ENCODE results near the gene SERP1. TPM values are rescaled to one million over a fixed set of nuclear protein-coding genes. Genes with fewer than 3 reads are reported as not detected.

SERP1 gene
- total RNA-seq, 2 experiments from 2014 or later, result 95.9 to 105 TPM

- Mint-ChIP-seq H3K27ac (no peak overlapping the region), H3K4me1 (ENCODE audit: low read depth) (peaks cover 8% of the 10 kb centered on the region), H3K4me3 (no peak overlapping the region), H3K36me3 (ENCODE audit: low read depth) (no peaks in the 10 kb centered on the region), H3K27me3 (ENCODE audit: low read depth) (no peaks in the 10 kb centered on the region), H3K9me3 (no peaks in the 10 kb centered on the region)
- intact Hi-C loops (cut with micrococcal nuclease), result loop anchor here (2.0 kb wide), 1 partner anchor 13 kb away; no protein-coding TSS in a partner anchor
- no peak for DNase-seq
- CTCF ChIA-PET, result interaction anchor here (0.6 kb wide), 1 partner anchor 938 kb away, joined by 5 read pairs; no protein-coding TSS in a partner anchor
Measured at GRCh38 chr3:150531775-150532174, 14.5 kb downstream of the SERP1 start.

GRCh38 chr3:150528354-150528797, 17.9 kb downstream of the SERP1 start:
- H3K36me3 Mint-ChIP-seq (ENCODE audit: low read depth), result no peaks in the 10 kb centered on the region
- H3K27ac Mint-ChIP-seq, result no peak overlapping the region
- H3K4me1 Mint-ChIP-seq (ENCODE audit: low read depth), result peaks cover 8% of the 10 kb centered on the region
- intact Hi-C loops (cut with micrococcal nuclease), result loop anchor here (1.0 to 2.0 kb wide), 5 partner anchors 193 to 618 kb away; no protein-coding TSS in a partner anchor
- H3K9me3 Mint-ChIP-seq, result no peaks in the 10 kb centered on the region
- H3K27me3 Mint-ChIP-seq (ENCODE audit: low read depth), result no peaks in the 10 kb centered on the region
- CTCF ChIA-PET, result interaction anchor here (0.7 to 2.1 kb wide), 8 partner anchors 13 to 1015 kb away, joined by 3 to 6 read pairs (median 3); no protein-coding TSS in a partner anchor
- no peak overlapping the region for H3K4me3 Mint-ChIP-seq
- no peak for DNase-seq

GRCh38 chr3:150527464-150528255, 18.6 kb downstream of the SERP1 start:
- DNase-seq, result no peak
- no peaks in the 10 kb centered on the region for H3K9me3 Mint-ChIP-seq
- intact Hi-C loops (cut with micrococcal nuclease), result loop anchor here (1.0 to 2.0 kb wide), 5 partner anchors 194 to 619 kb away; no protein-coding TSS in a partner anchor
- no peaks in the 10 kb centered on the region for H3K27me3 Mint-ChIP-seq (ENCODE audit: low read depth)
- H3K4me3 Mint-ChIP-seq, result no peak overlapping the region
- no peaks in the 10 kb centered on the region for H3K36me3 Mint-ChIP-seq (ENCODE audit: low read depth)
- CTCF ChIA-PET, result interaction anchor here (0.7 to 2.1 kb wide), 7 partner anchors 13 to 1015 kb away, joined by 3 to 6 read pairs (median 3); no protein-coding TSS in a partner anchor
- no peak overlapping the region for H3K27ac Mint-ChIP-seq
- H3K4me1 Mint-ChIP-seq (ENCODE audit: low read depth), result peaks cover 8% of the 10 kb centered on the region

- Mint-ChIP-seq H3K4me3 (no peak overlapping the region), H3K36me3 (ENCODE audit: low read depth) (no peaks in the 10 kb centered on the region), H3K27me3 (ENCODE audit: low read depth) (no peaks in the 10 kb centered on the region), H3K4me1 (ENCODE audit: low read depth) (no peaks in the 10 kb centered on the region), H3K9me3 (no peaks in the 10 kb centered on the region), H3K27ac (no peak overlapping the region)
- CTCF ChIA-PET, result no interaction called here
- DNase-seq, result no peak
- intact Hi-C loops (cut with micrococcal nuclease), result no loop called here
Measured at GRCh38 chr3:150523538-150523937, 22.8 kb downstream of the SERP1 start.

GRCh38 chr3:150521463-150521862, 24.8 kb downstream of the SERP1 start:
- CTCF ChIA-PET, result interaction anchor here (0.6 kb wide), 1 partner anchor 26 kb away, joined by 3 read pairs; no protein-coding TSS in a partner anchor
- no peak for DNase-seq
- Mint-ChIP-seq H3K27me3 (ENCODE audit: low read depth) (no peaks in the 10 kb centered on the region), H3K9me3 (peaks cover 5% of the 10 kb centered on the region), H3K27ac (no peak overlapping the region), H3K4me3 (no peak overlapping the region), H3K4me1 (ENCODE audit: low read depth) (no peaks in the 10 kb centered on the region), H3K36me3 (ENCODE audit: low read depth) (no peaks in the 10 kb centered on the region)
- intact Hi-C loops (cut with micrococcal nuclease), result no loop called here

GRCh38 chr3:150520408-150520807, 25.9 kb downstream of the SERP1 start:
- Mint-ChIP-seq H3K27ac (no peak overlapping the region), H3K4me3 (no peak overlapping the region), H3K27me3 (ENCODE audit: low read depth) (no peaks in the 10 kb centered on the region), H3K9me3 (peaks cover 5% of the 10 kb centered on the region), H3K4me1 (ENCODE audit: low read depth) (no peaks in the 10 kb centered on the region), H3K36me3 (ENCODE audit: low read depth) (no peaks in the 10 kb centered on the region)
- intact Hi-C loops (cut with micrococcal nuclease), result no loop called here
- CTCF ChIA-PET, result interaction anchor here (0.7 kb wide), 1 partner anchor 618 kb away, joined by 3 read pairs; no protein-coding TSS in a partner anchor
- DNase-seq, result no peak

- Mint-ChIP-seq H3K36me3 (ENCODE audit: low read depth) (no peaks in the 10 kb centered on the region), H3K27me3 (ENCODE audit: low read depth) (no peaks in the 10 kb centered on the region), H3K9me3 (peaks cover 5% of the 10 kb centered on the region), H3K4me3 (no peak overlapping the region), H3K27ac (no peak overlapping the region), H3K4me1 (ENCODE audit: low read depth) (no peaks in the 10 kb centered on the region)
- CTCF ChIA-PET, result no interaction called here
- no peak for DNase-seq
- intact Hi-C loops (cut with micrococcal nuclease), result no loop called here
Measured at GRCh38 chr3:150519026-150519425, 27.3 kb downstream of the SERP1 start.

- Mint-ChIP-seq H3K4me1 (ENCODE audit: low read depth) (no peaks in the 10 kb centered on the region), H3K36me3 (ENCODE audit: low read depth) (no peaks in the 10 kb centered on the region), H3K9me3 (peaks cover 5% of the 10 kb centered on the region)
Measured at GRCh38 chr3:150515210-150515609, 31.1 kb downstream of the SERP1 start.

GRCh38 chr3:150511122-150511821, 35.0 kb downstream of the SERP1 start:
- Mint-ChIP-seq H3K27ac (no peak overlapping the region), H3K4me3 (no peak overlapping the region), H3K27me3 (ENCODE audit: low read depth) (no peaks in the 10 kb centered on the region), H3K36me3 (ENCODE audit: low read depth) (peaks cover 4% of the 10 kb centered on the region), H3K9me3 (peaks cover 2% of the 10 kb centered on the region), H3K4me1 (ENCODE audit: low read depth) (peaks cover 6% of the 10 kb centered on the region)
- intact Hi-C loops (cut with micrococcal nuclease), result no loop called here
- no peak for DNase-seq
- CTCF ChIA-PET, result interaction anchor here (0.6 kb wide), 1 partner anchor 69 kb away, joined by 4 read pairs; no protein-coding TSS in a partner anchor

More at GRCh38 chr3:150515210-150515609, 31.1 kb downstream of the SERP1 start:
- Mint-ChIP-seq H3K27me3 (ENCODE audit: low read depth) (no peaks in the 10 kb centered on the region), H3K27ac (no peak overlapping the region), H3K4me3 (no peak overlapping the region)
- CTCF ChIA-PET, result interaction anchor here (0.9 to 1.1 kb wide), 2 partner anchors 13 to 19 kb away, joined by 3 read pairs; no protein-coding TSS in a partner anchor
- DNase-seq, result no peak
- intact Hi-C loops (cut with micrococcal nuclease), result no loop called here

GRCh38 chr3:150509780-150510179, 36.5 kb downstream of the SERP1 start:
- H3K27me3 Mint-ChIP-seq (ENCODE audit: low read depth), result no peaks in the 10 kb centered on the region
- peaks cover 6% of the 10 kb centered on the region for H3K4me1 Mint-ChIP-seq (ENCODE audit: low read depth)
- H3K27ac Mint-ChIP-seq, result no peak overlapping the region
- peaks cover 4% of the 10 kb centered on the region for H3K36me3 Mint-ChIP-seq (ENCODE audit: low read depth)
- H3K9me3 Mint-ChIP-seq, result peaks cover 2% of the 10 kb centered on the region
- no peak overlapping the region for H3K4me3 Mint-ChIP-seq
- CTCF ChIA-PET, result no interaction called here
- no peak for DNase-seq
- intact Hi-C loops (cut with micrococcal nuclease), result no loop called here

GRCh38 chr3:150508401-150508800, 37.9 kb downstream of the SERP1 start:
- peaks cover 4% of the 10 kb centered on the region for H3K36me3 Mint-ChIP-seq (ENCODE audit: low read depth)
- DNase-seq, result no peak
- intact Hi-C loops (cut with micrococcal nuclease), result no loop called here

GRCh38 chr3:150504483-150504882, 41.8 kb downstream of the SERP1 start:
- Mint-ChIP-seq H3K36me3 (ENCODE audit: low read depth) (peaks cover 4% of the 10 kb centered on the region), H3K9me3 (peaks cover 6% of the 10 kb centered on the region), H3K27ac (no peak overlapping the region), H3K4me1 (ENCODE audit: low read depth) (peaks cover 12% of the 10 kb centered on the region), H3K27me3 (ENCODE audit: low read depth) (peaks cover 2% of the 10 kb centered on the region), H3K4me3 (no peak overlapping the region)
- intact Hi-C loops (cut with micrococcal nuclease), result no loop called here
- no peak for DNase-seq
- CTCF ChIA-PET, result interaction anchor here (0.9 to 2.3 kb wide), 4 partner anchors 9 to 516 kb away, joined by 3 to 12 read pairs (median 4); no protein-coding TSS in a partner anchor

More at GRCh38 chr3:150508401-150508800, 37.9 kb downstream of the SERP1 start:
- H3K4me3 Mint-ChIP-seq, result no peak overlapping the region
- H3K9me3 Mint-ChIP-seq, result peaks cover 2% of the 10 kb centered on the region
- CTCF ChIA-PET, result no interaction called here
- H3K27me3 Mint-ChIP-seq (ENCODE audit: low read depth), result peaks cover 2% of the 10 kb centered on the region
- no peak overlapping the region for H3K27ac Mint-ChIP-seq
- H3K4me1 Mint-ChIP-seq (ENCODE audit: low read depth), result peaks cover 6% of the 10 kb centered on the region

Measured in activated naive CD4-positive, alpha-beta T cell treated with anti-CD3 and anti-CD28 coated beads for 36 hours (primary cell).